Mesodermal cell (in vitro differentiated cells): ENCODE data around the gene FKBP7.

Experiments used
- H3K27ac ChIP-seq: 2 replicates; pipeline ENCODE4 v1.7.0; 2013; ENCODE audit warnings: mild to moderate bottlenecking, low read depth, low read length, moderate library complexity; ENCODE audit not compliant: severe bottlenecking
- H3K36me3 ChIP-seq: 2 replicates; pipeline ENCODE4 v1.7.1; 2013; ENCODE audit warnings: mild to moderate bottlenecking, low read length, moderate library complexity; ENCODE audit not compliant: control insufficient read depth, insufficient read depth
- H3K4me1 ChIP-seq: one replicate; pipeline ENCODE4 v1.7.1; 2013; ENCODE audit warnings: mild to moderate bottlenecking, low read length; ENCODE audit not compliant: insufficient read depth, control insufficient read depth, poor library complexity, severe bottlenecking
- H3K4me3 ChIP-seq: 2 replicates; pipeline ENCODE4 v1.7.0; 2013; ENCODE audit warnings: low read length, control low read depth, mild to moderate bottlenecking; ENCODE audit not compliant: insufficient read depth, poor library complexity, severe bottlenecking; ENCODE audit errors: extremely low read depth
- H3K9me3 ChIP-seq: 2 replicates; pipeline ENCODE4 v1.7.1; 2013; ENCODE audit warnings: mild to moderate bottlenecking, low read length, moderate library complexity; ENCODE audit not compliant: control insufficient read depth
- WGBS, 2 experiments: methylation state at CpG; one replicate each; pipeline ENCODE4 v1.1.5; 2013; ENCODE audit warnings: missing lambda C conversion rate in 2 of 2; ENCODE audit not compliant: insufficient coverage in 2 of 2; 5-methylcytosine and 5-hydroxymethylcytosine counted together

The FKBP7 gene

DNA sequence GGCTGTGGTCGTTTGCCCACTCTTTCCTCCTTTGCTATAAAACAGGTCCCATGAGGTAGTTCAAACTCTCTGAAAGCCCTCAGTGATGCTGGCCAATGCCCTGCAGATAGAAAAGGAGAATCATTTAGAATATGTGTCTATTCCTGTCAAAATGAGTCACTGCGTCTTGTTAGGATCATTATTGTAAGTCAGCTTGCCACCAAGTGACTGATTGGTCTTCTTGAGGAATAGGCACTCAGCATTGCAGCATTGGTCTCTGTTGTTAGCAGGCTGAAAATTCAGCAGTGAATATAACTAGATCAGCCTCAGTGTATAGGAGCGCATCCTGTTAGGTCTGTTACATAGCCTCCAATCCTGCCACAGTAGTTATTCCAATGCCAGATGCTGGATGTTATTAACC, 56.3 kb downstream of the FKBP7 start:
- Histone ChIP-seq H3K4me1 (no peaks in the 10 kb centered on the region), H3K4me3 (no peak overlapping the region), H3K36me3 (peaks cover 40% of the 10 kb centered on the region), H3K27ac (no peak overlapping the region), H3K9me3 (peaks cover 6% of the 10 kb centered on the region)
- WGBS, 2 experiments: 100% methylated on average over 1 to 2 of the region's 3 CpGs

DNA sequence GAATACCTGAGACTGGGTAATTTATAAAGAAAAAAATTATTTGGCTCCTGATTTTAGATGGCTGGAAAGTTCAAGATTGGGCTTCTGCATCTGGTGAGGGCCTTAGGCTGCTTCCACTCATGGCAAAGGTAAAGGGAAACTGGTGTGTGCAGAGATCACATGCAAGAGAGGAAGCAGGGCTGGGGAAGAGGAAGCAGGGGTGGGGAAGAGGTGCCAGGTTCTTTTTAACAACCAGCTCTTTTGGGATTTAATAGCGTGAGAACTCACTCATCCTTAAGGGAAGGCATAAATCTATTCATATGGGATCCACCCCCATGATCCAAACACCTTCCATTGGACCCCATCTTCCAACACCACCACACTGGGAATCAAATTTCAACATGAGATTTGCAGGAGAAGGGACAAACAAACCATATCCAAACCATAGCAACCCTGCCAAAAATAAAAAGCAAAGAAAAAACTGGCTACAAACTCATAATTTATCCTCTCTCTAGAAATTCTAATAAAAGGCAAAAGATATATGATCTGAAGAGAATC, 57.9 kb downstream of the FKBP7 start:
- H3K4me1 ChIP-seq: no peaks in the 10 kb centered on the region
- H3K27ac ChIP-seq: no peak overlapping the region
- no peak overlapping the region for H3K4me3 ChIP-seq
- peaks cover 27% of the 10 kb centered on the region for H3K36me3 ChIP-seq
- WGBS, 2 experiments: no CpG with 5 or more reads among the region's 1 CpG
- H3K9me3 ChIP-seq: peaks cover 6% of the 10 kb centered on the region

DNA sequence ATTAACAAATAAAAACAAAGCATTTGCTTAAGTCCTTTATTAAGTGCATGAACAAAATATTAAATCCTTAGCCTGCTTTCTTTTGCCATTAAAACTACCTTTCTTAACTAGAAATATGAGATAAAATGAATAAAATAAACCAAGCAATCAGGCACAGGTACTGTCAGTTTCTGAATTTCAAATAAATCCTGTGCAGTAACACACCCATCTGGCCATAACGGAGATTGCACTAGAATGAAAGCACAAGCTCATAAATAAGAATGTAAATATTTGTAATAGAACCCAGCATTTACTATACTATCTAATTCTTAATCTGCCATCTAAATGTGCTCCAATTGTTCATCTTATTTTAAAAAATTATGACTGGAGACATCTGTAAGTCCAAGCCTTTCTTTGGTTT, 59.3 kb downstream of the FKBP7 start:
- Histone ChIP-seq H3K27ac (no peak overlapping the region), H3K4me3 (no peak overlapping the region), H3K9me3 (no peaks in the 10 kb centered on the region), H3K4me1 (no peaks in the 10 kb centered on the region), H3K36me3 (peaks cover 23% of the 10 kb centered on the region)
- no CpG with 5 or more reads among the region's 1 CpG for WGBS, 2 experiments

DNA sequence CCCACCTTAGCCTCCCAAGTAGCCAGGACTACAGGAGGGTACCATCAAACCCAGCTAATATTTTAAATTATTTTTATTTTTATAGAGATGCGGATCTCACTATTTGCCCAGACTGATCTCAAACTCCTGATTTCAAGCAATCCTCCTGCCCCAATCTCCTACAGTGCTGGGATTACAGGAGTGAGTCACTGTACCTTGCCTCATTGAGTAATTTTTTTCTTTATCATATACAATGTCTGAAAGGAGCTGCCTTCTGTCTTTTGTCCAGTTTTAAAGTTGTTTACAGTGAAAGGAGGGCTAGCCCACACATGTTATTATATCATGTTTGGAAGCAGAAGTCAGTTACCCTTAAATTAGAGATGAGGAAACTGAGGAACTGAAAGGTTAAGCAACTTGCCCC, 60.0 kb downstream of the FKBP7 start:
- WGBS, 2 experiments: no CpG with 5 or more reads among the region's 1 CpG
- Histone ChIP-seq H3K27ac (no peak overlapping the region), H3K4me1 (no peaks in the 10 kb centered on the region), H3K36me3 (peaks cover 20% of the 10 kb centered on the region), H3K9me3 (no peaks in the 10 kb centered on the region), H3K4me3 (no peak overlapping the region)

DNA sequence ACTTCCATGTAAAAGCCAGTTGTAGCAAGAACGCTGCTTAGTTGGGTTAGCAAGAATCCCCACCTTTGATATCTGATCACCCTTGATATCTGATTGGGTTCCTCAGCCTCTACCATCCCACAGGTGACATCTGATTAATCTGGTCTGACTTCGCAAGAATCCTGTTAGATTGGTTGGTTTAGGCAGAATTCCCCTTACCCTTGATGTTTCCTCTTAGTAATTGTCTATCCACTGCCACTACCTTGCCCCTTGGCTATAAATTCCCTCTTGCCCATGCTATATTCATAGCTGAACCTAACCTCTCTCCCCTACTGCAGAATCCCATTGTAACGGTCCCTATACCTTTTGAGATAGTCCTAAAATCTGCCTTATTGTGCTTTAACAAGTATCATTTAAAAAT, 60.5 kb downstream of the FKBP7 start:
- Histone ChIP-seq H3K36me3 (peaks cover 15% of the 10 kb centered on the region), H3K27ac (no peak overlapping the region), H3K9me3 (no peaks in the 10 kb centered on the region), H3K4me1 (no peaks in the 10 kb centered on the region), H3K4me3 (no peak overlapping the region)
- 88 to 100% methylated on average over 1 to 2 of the region's 3 CpGs for WGBS, 2 experiments

DNA sequence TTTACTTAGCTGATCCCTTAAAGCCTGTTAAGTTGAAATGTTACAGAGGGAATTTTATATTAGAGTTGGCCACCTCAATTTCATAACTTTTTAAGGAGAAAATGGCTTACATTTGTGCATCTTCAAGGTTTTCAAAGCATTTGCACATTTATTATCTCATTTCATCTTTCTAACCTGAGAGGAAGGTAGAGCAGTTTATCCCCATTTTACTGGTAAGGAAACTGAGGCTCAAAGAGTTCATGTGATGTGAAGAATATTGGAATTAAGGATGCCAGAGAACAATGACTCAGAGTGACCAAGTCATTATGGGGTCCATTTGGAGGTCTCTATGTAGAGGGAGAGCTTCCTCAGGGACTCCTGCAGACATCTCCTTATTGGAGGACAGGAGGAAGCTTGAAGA, 62.4 kb downstream of the FKBP7 start:
- no peak overlapping the region for H3K4me3 ChIP-seq
- no peaks in the 10 kb centered on the region for H3K9me3 ChIP-seq
- no peaks in the 10 kb centered on the region for H3K4me1 ChIP-seq
- H3K27ac ChIP-seq: no peak overlapping the region
- H3K36me3 ChIP-seq: peaks cover 10% of the 10 kb centered on the region

DNA sequence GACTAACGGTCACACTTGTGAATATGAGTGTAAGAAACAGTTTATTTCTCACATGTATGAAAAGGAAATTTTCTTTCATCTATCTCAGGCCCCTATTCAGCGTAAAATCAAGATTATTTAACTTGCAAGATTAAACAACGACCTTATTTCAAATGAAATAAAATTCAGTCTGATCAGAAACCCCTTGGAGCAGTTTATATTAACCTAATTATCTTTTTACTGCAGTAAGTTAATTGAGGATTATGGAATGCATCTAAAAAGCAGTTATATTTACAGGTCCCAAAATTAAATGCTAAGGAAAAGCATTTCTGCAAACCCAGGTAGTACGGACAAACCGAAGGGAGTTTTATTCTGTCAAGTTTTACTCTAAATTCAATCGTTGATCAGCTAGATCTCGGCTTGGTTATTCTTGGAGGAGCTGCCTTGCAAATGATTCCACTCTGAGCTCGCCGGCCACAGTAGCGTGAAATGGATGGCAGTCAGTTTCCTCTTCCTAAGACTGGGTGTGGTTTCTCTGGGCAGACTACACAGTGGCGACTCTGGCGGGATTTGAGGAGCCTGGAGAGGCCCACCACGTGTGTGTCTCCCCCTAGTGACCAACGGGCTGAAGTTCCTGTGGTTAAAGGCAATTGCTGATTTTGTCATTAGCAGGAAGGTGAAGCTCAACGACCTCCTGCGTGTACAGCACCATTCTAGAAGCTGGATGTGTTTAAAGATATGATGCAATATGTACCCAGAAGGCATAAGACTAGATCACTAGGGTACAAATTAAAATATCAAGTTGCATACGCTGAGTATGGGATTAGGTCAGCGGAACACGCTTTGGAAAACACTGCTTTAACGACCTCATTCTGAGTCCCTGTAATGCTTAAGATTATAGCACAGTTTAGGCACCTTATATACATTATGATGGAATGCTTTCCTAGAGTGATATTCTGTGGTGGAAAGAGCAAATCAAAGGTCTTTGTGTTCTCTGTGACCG, 63.8 kb downstream of the FKBP7 start:
- H3K9me3 ChIP-seq: no peaks in the 10 kb centered on the region
- H3K27ac ChIP-seq: peak overlapping the region; percentile 91
- WGBS, 2 experiments: 8 to 29% methylated on average over 14 to 15 of the region's 21 CpGs
- H3K4me3 ChIP-seq: peak overlapping the region; percentile 56
- no peaks in the 10 kb centered on the region for H3K4me1 ChIP-seq
- H3K36me3 ChIP-seq: peaks cover 2% of the 10 kb centered on the region
